GM21825 (cell line): ENCODE data around the gene NXN.
"Not testable (repeated sequence)": the region's sequence is repeated elsewhere in the genome, so short reads cannot be mapped to it uniquely, and the experiment has no call there.

ENCODE experiments used
- ATAC-seq: cut with Tn5 transposase; IDR thresholded peaks from one replicate; pipeline ENCODE4 v1.9.1; 2021; ENCODE audit warnings: mild to moderate bottlenecking, moderate library complexity; ENCODE audit not compliant: unreplicated experiment

Gene NXN

DNA sequence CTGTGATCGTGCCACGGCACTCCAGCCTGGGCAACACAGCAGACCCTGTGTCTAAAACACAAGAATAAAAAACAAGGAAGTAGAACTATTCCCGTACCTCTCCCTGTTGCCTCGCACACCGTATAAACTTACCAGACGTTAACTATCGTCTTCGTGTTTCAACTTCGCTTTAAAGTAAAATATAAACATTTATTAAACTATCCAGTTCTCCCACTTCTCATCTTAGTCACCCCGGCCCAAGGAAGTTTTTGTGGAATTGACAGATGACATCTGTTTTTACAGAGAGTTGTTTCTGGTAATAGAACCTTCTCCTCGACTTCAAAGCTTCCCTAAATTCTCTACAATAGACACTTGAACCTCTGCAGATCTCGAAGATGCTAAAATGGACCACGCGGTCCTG is 83.1 kb downstream of the NXN start:
- ATAC-seq, result no peak

GRCh38 chr17:892958-893357 is 86.6 kb downstream of the NXN start:
- ATAC-seq, result no peak

- ATAC-seq, result no peak
Observed at GRCh38 chr17:888998-889441, 90.6 kb downstream of the NXN start.

DNA sequence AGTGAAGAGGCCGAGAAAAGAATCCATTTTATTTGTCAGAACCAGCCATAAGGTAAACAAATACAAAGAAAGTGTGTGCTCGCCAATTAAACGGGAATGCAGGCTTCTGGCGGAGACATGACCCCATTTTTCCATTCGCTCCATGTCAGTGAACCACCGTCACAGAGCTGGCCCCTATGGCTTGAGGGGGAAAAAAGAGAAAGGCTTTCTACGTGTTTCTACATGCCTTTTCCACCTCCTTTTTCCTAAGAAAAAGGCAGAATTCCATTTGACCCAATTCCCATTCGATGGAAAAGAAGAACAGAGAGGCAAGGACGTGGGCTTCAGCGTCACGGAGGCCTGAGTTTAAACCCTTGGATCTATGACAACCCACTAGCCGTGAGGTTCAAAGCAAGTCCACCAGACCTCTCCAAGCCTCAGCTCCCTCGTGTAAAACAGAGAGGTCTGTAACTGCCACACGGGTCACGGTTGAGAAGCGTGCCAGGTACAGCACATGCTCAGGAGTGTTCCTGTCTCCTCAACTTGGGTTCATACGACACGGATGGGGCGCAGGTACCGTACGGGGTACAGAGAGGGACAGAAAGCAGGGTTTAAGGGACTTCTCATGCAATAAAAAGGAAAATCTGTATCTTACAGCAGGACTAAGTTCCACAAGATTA is 91.9 kb downstream of the NXN start:
- no peak for ATAC-seq

- no peak for ATAC-seq
Observed at GRCh38 chr17:885971-886571, 93.5 kb downstream of the NXN start.

- no peak for ATAC-seq
Observed at GRCh38 chr17:883586-883962, 96.0 kb downstream of the NXN start.

DNA sequence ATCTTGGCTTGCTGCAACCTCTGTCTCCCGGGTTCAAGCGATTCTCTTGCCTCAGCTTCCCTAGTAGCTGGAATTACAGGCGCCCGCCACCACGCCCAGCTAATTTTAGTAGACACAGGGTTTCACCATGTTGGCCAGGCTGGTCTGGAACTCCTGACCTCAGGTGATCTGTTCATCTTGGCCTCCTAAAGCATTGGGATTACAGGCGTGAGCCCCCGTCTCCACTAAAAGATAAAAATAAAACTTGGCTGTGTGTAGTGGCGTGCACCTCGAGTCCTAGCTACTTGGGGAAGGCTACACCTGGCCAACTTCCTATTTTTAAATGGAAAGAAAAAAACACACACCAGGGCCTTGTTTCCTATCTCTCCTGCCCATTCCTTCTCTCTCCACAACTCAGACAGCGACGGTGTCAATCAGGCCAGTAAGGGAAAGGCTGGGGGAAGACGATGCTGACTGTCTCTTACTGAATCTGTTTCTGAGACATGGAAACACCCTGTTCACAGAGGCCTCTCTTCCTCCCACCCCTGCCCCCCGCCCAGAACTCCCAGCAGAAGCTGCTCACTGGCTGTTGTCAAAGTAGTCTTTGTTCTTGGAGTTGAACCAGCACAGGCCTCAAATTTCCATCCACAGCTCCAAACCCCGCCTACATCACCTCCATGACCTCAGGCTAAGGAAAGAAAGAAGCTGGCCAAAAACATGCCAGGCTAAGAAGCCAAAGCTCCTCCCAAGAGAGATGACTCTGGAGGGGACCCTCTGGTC is 96.6 kb downstream of the NXN start:
- ATAC-seq, result no peak

DNA sequence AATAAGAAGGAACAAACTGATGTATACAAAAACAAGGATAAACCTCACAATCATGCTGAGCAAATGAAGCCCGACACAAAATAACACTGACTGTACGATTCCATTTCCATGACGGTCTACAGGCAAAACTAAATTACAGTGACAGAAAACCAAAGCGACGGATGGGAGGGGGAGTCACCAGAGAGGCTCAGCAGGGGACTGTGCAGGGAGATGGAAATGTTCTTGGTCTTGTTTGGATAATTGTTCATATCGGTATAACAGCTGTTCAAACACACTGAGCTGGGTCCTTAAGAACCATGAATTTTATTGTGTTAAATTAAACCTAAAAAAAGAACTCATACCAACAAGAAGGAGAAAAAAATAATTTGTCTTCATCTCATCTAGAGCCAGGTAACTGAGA is 97.8 kb downstream of the NXN start:
- ATAC-seq, result no peak

- no peak for ATAC-seq
Observed at GRCh38 chr17:880443-881269, 98.9 kb downstream of the NXN start.

DNA sequence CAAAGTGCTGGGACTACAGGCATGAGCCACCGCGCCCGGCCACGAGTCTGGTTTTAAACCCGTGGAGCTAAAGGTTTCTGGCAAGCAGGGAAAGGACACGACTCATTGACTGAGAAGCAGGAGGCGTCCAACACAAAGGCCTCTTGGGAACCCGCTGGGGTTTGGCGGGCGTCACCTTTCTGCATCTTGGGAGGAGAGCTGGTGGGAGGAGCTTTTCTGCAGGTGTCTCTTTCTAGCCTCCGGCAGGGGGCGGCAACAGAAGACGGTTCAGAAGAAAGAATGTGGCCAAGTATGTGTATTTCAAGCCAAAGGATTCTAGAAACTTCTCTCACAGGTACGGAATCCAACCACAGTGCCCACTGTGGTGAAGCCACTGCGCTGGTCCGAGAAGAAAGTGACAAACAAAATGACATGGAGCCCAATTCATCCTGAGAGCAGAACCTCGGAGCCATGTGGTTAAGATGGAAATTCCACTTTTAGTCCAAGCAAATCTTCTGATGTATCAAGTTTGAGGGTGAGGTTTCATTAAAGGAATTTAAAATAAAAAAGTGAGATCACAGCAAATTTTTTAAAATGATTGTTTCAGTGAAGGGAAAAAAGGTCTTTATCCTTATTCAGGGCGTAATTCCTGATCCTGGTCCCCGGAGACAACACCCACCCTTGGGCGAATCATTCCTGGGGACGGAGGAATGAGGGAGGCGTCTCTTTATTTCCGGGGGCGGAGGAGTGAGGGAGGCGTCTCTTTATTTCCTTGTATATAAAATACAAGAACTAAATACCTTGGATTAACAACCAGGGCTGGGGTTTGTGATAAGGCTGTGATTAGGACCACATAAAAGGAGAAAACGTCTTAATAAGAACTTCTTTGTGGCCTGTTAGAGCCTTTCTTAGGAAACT is 99.8 kb downstream of the NXN start:
- ATAC-seq, result no peak

DNA sequence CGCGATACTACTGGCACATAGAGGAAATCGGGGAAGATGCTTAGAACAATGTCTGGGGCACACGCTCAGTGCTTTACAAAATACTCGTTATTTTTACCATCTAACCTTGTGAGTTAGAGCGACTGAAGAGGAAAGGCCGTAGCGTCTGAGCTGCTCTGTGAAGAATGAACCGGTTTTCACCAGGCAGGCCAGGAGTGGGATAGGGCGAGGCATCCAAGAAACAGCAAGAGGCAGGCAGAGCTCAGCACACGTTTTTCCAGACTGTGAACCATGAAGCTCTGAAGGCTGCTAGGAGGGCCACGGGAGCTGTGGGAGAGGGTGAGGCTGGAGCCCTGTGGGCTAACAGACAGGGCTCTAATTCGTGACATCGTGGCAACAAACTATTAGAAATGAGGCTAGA is 101.9 kb downstream of the NXN start:
- ATAC-seq, result no peak

- ATAC-seq, result no peak
Observed at GRCh38 chr17:876272-876671, 103.3 kb downstream of the NXN start.

DNA sequence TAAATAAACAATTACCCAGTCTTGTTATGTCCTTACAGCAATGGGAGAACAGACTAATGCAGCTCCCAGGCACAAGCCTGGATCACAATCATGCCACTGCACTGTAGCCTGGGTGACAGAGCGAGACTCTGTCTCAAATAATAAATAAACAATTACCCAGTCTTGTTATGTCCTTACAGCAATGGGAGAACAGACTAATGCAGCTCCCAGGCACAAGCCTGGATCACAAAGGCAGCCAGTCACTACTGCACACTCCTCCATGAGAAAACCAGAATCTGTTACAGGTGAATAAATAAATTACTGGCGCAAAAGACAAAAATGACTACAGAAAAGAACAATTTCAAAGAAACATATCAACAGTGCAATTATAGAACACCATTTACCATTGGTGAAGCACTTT is 105.0 kb downstream of the NXN start:
- ATAC-seq, result not testable (repeated sequence)

GRCh38 chr17:872855-873254 is 106.7 kb downstream of the NXN start:
- ATAC-seq, result no peak

GRCh38 chr17:871751-872519 is 107.6 kb downstream of the NXN start:
- ATAC-seq, result no peak

DNA sequence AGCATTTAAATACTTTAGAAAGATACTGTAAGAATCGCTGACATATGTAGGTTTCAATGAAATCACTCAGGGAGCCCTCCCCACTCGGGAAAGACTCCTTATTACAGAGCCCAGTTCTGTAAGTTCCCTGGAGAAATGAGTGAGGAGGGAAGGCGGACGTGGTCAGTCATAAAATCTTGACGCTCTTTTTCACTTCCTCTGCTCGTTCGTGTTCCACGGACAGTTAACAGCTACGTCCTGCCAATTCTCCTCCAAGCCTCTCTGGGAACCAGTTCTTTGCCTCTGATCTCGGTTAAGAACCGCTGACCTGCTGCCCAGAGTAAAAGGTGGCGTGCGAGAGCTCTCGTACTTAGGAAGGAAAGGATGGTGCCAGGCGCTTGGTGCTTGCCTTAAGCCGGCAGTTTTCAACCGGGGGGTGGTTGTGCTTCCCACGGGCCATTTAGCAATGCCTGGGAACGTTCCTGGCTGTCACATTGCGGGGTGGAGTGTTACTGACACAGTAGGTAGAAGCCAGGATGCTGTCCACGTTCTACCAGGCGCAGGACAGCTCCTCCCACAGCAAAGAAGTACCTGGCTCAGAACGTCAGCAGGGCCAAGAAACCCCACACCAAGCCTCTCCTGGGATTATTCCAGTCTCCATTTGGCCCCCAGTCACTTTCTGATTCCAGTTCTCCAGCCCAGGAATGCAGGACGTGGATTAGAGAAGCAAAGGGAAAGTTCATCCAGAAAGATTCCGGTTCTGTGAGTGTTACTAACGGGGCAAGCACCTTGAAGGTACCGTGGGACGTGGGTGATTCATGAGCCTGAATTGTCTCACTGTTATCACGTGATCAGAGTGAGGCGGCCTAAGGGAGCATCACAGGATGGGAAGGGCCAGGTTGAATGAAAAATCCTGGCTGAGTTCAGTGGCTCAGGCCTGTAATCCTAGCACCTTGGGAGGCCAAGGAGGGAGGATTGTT is 109.7 kb downstream of the NXN start:
- ATAC-seq, result no peak

DNA sequence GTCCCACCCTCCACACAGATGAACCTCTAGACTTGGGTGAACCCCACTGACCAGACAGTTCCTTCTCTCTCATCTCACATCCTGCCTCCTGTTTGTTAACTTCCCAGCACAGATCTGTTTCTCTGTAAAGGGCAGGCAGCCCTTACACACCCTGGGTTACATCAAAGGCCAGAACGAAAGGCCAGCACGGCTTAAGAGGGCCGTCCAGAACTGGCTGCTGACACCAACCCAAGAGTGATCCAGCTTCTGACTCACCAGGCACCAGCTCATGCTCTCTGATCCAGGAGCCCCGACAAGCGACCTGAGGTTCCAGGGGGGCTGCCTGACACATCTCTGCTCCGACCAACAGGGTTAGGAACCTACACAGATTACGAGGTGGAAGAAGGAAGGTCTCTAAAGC is 110.5 kb downstream of the NXN start:
- no peak for ATAC-seq

DNA sequence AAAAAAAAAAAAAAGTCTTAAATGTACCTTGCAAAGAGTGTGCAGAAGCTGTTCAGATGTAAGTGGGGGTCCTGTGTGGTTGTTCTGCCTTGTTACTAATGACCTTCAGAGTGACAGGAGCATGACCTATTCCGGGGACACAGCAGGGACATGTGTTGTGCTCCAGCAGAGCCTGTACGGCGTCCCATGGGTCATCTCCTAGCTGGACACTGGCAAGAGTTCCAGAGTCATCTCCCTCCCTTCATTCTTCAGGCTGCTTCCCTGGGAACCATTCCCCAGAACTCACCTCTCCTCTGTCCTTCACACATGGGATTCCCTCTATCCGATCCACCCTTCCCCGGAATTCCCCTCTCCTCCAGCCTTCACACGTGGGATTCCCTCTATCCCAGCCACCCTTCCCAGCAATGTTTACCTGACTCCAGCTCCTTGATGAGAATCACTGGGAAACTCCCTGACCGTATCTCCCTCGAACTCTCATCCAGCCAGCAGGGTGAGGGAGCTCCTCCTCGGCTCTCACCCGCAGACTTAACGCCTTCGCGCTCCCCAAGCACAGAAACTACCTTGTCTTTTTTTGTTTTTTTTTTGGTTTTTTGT is 111.6 kb downstream of the NXN start:
- ATAC-seq, result no peak
